H9 (cell line): Measurements from ENCODE around the gene EPHB3. TPM values are rescaled to one million over a fixed set of nuclear protein-coding genes. Genes with fewer than 3 reads are reported as not detected.

Experiments
- DNase-seq: peaks from one replicate; pipeline ENCODE4 v3.0.0-alpha.2; 2017
- H2AFZ ChIP-seq: one replicate; pipeline ENCODE4 v1.6.1; 2013; ENCODE audit warnings: mild to moderate bottlenecking, low read length, control low read depth, moderate library complexity
- H2AK5ac ChIP-seq: 2 replicates; pipeline ENCODE4 v1.6.1; 2013; ENCODE audit warnings: low read length, control low read depth, mixed read lengths; ENCODE audit not compliant: insufficient read length
- H2BK120ac ChIP-seq: one replicate; pipeline ENCODE4 v1.6.1; 2013; ENCODE audit warnings: low read depth, mild to moderate bottlenecking, low read length, control low read depth, inconsistent platforms; ENCODE audit not compliant: poor library complexity, severe bottlenecking
- H2BK12ac ChIP-seq: 2 replicates; pipeline ENCODE4 v1.6.1; 2013; ENCODE audit warnings: low read length, control low read depth, mixed read lengths, low read depth; ENCODE audit not compliant: insufficient read length
- H2BK15ac ChIP-seq: 2 replicates; pipeline ENCODE4 v1.6.1; 2013; ENCODE audit warnings: low read depth, low read length, control low read depth
- H2BK20ac ChIP-seq: one replicate; pipeline ENCODE4 v1.6.1; 2013; ENCODE audit warnings: low read depth, mild to moderate bottlenecking, low read length, control low read depth, inconsistent platforms; ENCODE audit not compliant: poor library complexity, severe bottlenecking
- H2BK5ac ChIP-seq: 2 replicates; pipeline ENCODE4 v1.6.1; 2013; ENCODE audit warnings: low read length, control low read depth, mixed read lengths; ENCODE audit not compliant: insufficient read length
- H3K14ac ChIP-seq: 2 replicates; pipeline ENCODE4 v1.6.1; 2013; ENCODE audit warnings: low read length, control low read depth; ENCODE audit not compliant: insufficient read depth
- H3K18ac ChIP-seq: 2 replicates; pipeline ENCODE4 v1.6.1; 2013; ENCODE audit warnings: low read depth, mild to moderate bottlenecking, mixed read lengths, low read length, control low read depth; ENCODE audit not compliant: insufficient read length
- H3K23ac ChIP-seq: 2 replicates; pipeline ENCODE4 v1.6.1; 2013; ENCODE audit warnings: low read length, control low read depth, mixed read lengths, low read depth; ENCODE audit not compliant: insufficient read length
- H3K23me2 ChIP-seq: 2 replicates; pipeline ENCODE4 v1.6.1; 2013; ENCODE audit warnings: low read depth, mild to moderate bottlenecking, mixed read lengths, low read length, control low read depth; ENCODE audit not compliant: insufficient read length, poor library complexity, severe bottlenecking
- H3K27ac ChIP-seq: 2 replicates; pipeline ENCODE4 v1.5.1; 2013; ENCODE audit warnings: low read length, control low read depth, mixed read lengths, low read depth; ENCODE audit not compliant: insufficient read length
- H3K27me3 ChIP-seq: 2 replicates; pipeline ENCODE4 v1.6.1; 2013; ENCODE audit warnings: low read length, control low read depth, inconsistent platforms; ENCODE audit not compliant: insufficient read depth
- H3K4ac ChIP-seq: 2 replicates; pipeline ENCODE4 v1.6.1; 2013; ENCODE audit warnings: low read depth, mild to moderate bottlenecking, control low read depth, inconsistent platforms, low read length, moderate library complexity
- H3K4me1 ChIP-seq: 2 replicates; pipeline ENCODE4 v1.6.1; 2013; ENCODE audit warnings: low read length, control low read depth, inconsistent platforms; ENCODE audit not compliant: insufficient read depth
- H3K4me2 ChIP-seq: 2 replicates; pipeline ENCODE4 v1.6.1; 2013; ENCODE audit warnings: low read length, control low read depth, mixed read lengths; ENCODE audit not compliant: insufficient read length, insufficient read depth
- H3K56ac ChIP-seq: 2 replicates; pipeline ENCODE4 v1.6.1; 2013; ENCODE audit warnings: low read depth, mild to moderate bottlenecking, mixed read lengths, low read length, control low read depth; ENCODE audit not compliant: insufficient read length
- H3K79me1 ChIP-seq: 2 replicates; pipeline ENCODE4 v1.6.1; 2013; ENCODE audit warnings: low read depth, mild to moderate bottlenecking, moderate library complexity, low read length, control low read depth, inconsistent platforms; ENCODE audit not compliant: insufficient read depth, poor library complexity, severe bottlenecking
- H3K79me2 ChIP-seq: 2 replicates; pipeline ENCODE4 v1.6.1; 2013; ENCODE audit warnings: low read length, control low read depth, inconsistent platforms; ENCODE audit not compliant: insufficient read depth
- H3K9ac ChIP-seq: 2 replicates; pipeline ENCODE4 v1.6.1; 2013; ENCODE audit warnings: low read length, control low read depth, mixed read lengths; ENCODE audit not compliant: insufficient read length; ENCODE audit errors: extremely low read depth
- H3K9me3 ChIP-seq: one replicate; pipeline ENCODE4 v1.6.1; 2013; ENCODE audit warnings: low read depth, low read length, inconsistent platforms; ENCODE audit not compliant: control insufficient read depth
- H3T11ph ChIP-seq: one replicate; pipeline ENCODE4 v1.6.1; 2013; ENCODE audit warnings: mild to moderate bottlenecking, low read length, control low read depth, inconsistent platforms
- H4K20me1 ChIP-seq: one replicate; pipeline ENCODE4 v1.6.1; 2013; ENCODE audit not compliant: control insufficient read depth, insufficient read length, insufficient read depth
- H4K5ac ChIP-seq: 2 replicates; pipeline ENCODE4 v1.6.1; 2013; ENCODE audit warnings: low read depth, mild to moderate bottlenecking, mixed read lengths, low read length, control low read depth; ENCODE audit not compliant: insufficient read length
- H4K8ac ChIP-seq: replicated peaks from 2 replicates; pipeline ENCODE4 v1.6.1; 2013; ENCODE audit warnings: low read length, control low read depth, mixed read lengths, low read depth; ENCODE audit not compliant: insufficient read length
- H4K91ac ChIP-seq: 2 replicates; pipeline ENCODE4 v1.6.1; 2013; ENCODE audit warnings: low read depth, mild to moderate bottlenecking, moderate library complexity, mixed read lengths, low read length, control low read depth; ENCODE audit not compliant: insufficient read length
- H3K27ac Mint-ChIP-seq, 3 experiments: 2 replicates in 2 of 3; 3 replicates in 1 of 3; pipeline ENCODE4 v1.8.0; 2020 to 2021; ENCODE audit warnings: mixed read lengths in 3 of 3, mild to moderate bottlenecking in 1 of 3, moderate library complexity in 1 of 3
- H3K27me3 Mint-ChIP-seq: 2 replicates; pipeline ENCODE4 v1.8.0; 2021; ENCODE audit warnings: low read depth, mild to moderate bottlenecking, moderate library complexity, mixed read lengths
- H3K36me3 Mint-ChIP-seq, 3 experiments: 2 replicates in 2 of 3; 3 replicates in 1 of 3; pipeline ENCODE4 v1.8.0; 2020 to 2021; ENCODE audit warnings: low read depth in 3 of 3, mixed read lengths in 3 of 3; ENCODE audit not compliant: insufficient read depth in 1 of 3
- H3K4me1 Mint-ChIP-seq, 2 experiments: 2 replicates each; pipeline ENCODE4 v1.8.0; 2020; ENCODE audit warnings: mixed read lengths in 2 of 2
- H3K4me3 Mint-ChIP-seq, 2 experiments: 2 replicates in 1 of 2; 3 replicates in 1 of 2; pipeline ENCODE4 v1.8.0; 2020 to 2021; ENCODE audit warnings: mild to moderate bottlenecking in 2 of 2, mixed read lengths in 2 of 2, moderate library complexity in 1 of 2
- H3K9me3 Mint-ChIP-seq, 2 experiments: 2 replicates in 1 of 2; 3 replicates in 1 of 2; pipeline ENCODE4 v1.8.0; 2020; ENCODE audit warnings: mild to moderate bottlenecking in 2 of 2, mixed read lengths in 2 of 2, moderate library complexity in 1 of 2
- WGBS: extraction: QIAGEN DNeasy Blood & Tissue Kit; methylation state at CpG from one replicate; pipeline ENCODE4 v1.1.7; 2013; ENCODE audit warnings: missing lambda C conversion rate, low lambda C conversion rate, mixed read lengths; ENCODE audit not compliant: insufficient read length; ENCODE audit errors: extremely low coverage; 5-methylcytosine and 5-hydroxymethylcytosine counted together
- total RNA-seq: library from RNA; stranded (reverse); gene quantifications from 2 replicates; pipeline ENCODE4 v1.2.1, GENCODE V29; 2021
- TF ChIP-seq, protein P1 (sequence below): fragments of 200-600 bp; sonication (generic); conservative IDR thresholded peaks from 3 replicates; pipeline ENCODE4 v1.8.0; 2021; ENCODE audit warnings: antibody characterized with exemption, mild to moderate bottlenecking

EPHB3 gene
- total RNA-seq, 1 experiment from 2014 or later, result 1.0 TPM

DNA sequence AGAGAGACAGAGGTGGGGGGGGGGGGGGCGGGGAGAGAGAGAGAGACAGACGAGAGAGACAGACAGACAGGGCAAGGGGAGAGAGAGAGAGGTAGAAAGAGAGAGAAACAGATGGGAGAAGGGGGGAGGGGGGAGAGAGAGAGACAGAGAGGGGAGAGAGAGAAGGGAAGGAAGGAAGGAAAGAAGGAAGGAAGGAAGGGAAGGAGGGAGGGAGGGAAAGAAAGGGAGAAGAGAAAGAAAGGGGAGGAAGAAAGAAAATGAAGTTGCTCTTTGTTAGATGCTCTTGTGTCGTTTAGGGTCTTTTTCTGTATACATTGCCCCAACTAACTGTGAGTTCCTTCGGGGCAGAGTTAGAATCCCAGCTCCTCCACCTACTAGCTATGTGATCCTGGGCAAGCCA lies 19.0 kb upstream of the EPHB3 start:
- H3K4me1 Mint-ChIP-seq, result peaks cover 24 to 38% of the 10 kb centered on the region in 2 experiments
- Histone ChIP-seq H3K18ac (no peak overlapping the region), H3K14ac (no peak overlapping the region), H3K79me1 (no peaks in the 10 kb centered on the region), H2BK120ac (no peak overlapping the region), H4K5ac (no peak overlapping the region), H3K79me2 (no peaks in the 10 kb centered on the region), H2AFZ (no peak overlapping the region), H3K9me3 (no peaks in the 10 kb centered on the region), H2BK5ac (no peak overlapping the region), H3K27ac (no peak overlapping the region), H2BK20ac (no peak overlapping the region), H3K27me3 (no peaks in the 10 kb centered on the region; the same call in 1 of the 2 replicates), H3K56ac (no peak overlapping the region), H2BK15ac (no peak overlapping the region), H4K8ac (no peak overlapping the region), H3T11ph (no peak overlapping the region), H3K23me2 (peaks cover 3% of the 10 kb centered on the region), H2AK5ac (no peak overlapping the region), H3K9ac (no peak overlapping the region), H3K4me2 (no peak overlapping the region), H3K23ac (no peak overlapping the region), H4K91ac (no peak overlapping the region), H3K4ac (no peak overlapping the region), H4K20me1 (no peaks in the 10 kb centered on the region), H3K4me1 (no peaks in the 10 kb centered on the region; the same call in 1 of the 2 replicates), H2BK12ac (no peak overlapping the region)
- H3K27ac Mint-ChIP-seq, result no peak overlapping the region
- WGBS, result no CpG with 5 or more reads among the region's 4 CpGs
- peaks cover 29% of the 10 kb centered on the region for H3K27me3 Mint-ChIP-seq
- DNase-seq, result peak; percentile 4
- H3K36me3 Mint-ChIP-seq, result no peaks in the 10 kb centered on the region
- TF ChIP-seq, protein P1, sequence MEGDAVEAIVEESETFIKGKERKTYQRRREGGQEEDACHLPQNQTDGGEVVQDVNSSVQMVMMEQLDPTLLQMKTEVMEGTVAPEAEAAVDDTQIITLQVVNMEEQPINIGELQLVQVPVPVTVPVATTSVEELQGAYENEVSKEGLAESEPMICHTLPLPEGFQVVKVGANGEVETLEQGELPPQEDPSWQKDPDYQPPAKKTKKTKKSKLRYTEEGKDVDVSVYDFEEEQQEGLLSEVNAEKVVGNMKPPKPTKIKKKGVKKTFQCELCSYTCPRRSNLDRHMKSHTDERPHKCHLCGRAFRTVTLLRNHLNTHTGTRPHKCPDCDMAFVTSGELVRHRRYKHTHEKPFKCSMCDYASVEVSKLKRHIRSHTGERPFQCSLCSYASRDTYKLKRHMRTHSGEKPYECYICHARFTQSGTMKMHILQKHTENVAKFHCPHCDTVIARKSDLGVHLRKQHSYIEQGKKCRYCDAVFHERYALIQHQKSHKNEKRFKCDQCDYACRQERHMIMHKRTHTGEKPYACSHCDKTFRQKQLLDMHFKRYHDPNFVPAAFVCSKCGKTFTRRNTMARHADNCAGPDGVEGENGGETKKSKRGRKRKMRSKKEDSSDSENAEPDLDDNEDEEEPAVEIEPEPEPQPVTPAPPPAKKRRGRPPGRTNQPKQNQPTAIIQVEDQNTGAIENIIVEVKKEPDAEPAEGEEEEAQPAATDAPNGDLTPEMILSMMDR, result no peak
- no peaks in the 10 kb centered on the region; a peak in 2 of 5 replicates for H3K9me3 Mint-ChIP-seq
- no peak overlapping the region for H3K4me3 Mint-ChIP-seq
